ENCODE data around the gene HIBCH. TPM values are rescaled to one million over a fixed set of nuclear protein-coding genes. Genes with fewer than 3 reads are reported as not detected.
"Not testable (repeated sequence)": the region's sequence is repeated elsewhere in the genome, so short reads cannot be mapped to it uniquely, and the experiment has no call there.

The HIBCH gene
- total and polyA plus RNA-seq, 4 donors, result 20.2 to 65.2 (median 32.8) TPM

- TF ChIP-seq ZBTB33 (IDR thresholded peaks at IDR 0.05) (no peak), YY1 (IDR thresholded peaks at IDR 0.05) (no peak)
Measured at GRCh38 chr2:190270298-190270697, 49.3 kb downstream of the HIBCH start (continued).

- DNase-seq (ENCODE audit: low spot score); H3K4me1 ChIP-seq (ENCODE audit: control insufficient read depth in 4 of 4, insufficient read depth in 4 of 4, low read length in 3 of 4); H3K36me3 ChIP-seq (ENCODE audit: control insufficient read depth in 4 of 4, insufficient read depth in 3 of 4, low read depth in 1 of 4, low read length in 3 of 4); H3K4me3 ChIP-seq (ENCODE audit: low read depth in 1 of 3, low read length in 3 of 3); H3K27ac ChIP-seq (ENCODE audit: low read depth in 1 of 2, low read length in 2 of 2); H3K9ac ChIP-seq (ENCODE audit: low read depth in 1 of 2, low read length in 2 of 2); H3K27me3 ChIP-seq (ENCODE audit: control insufficient read depth in 4 of 4, insufficient read depth in 4 of 4, low read length in 3 of 4); H3K9me3 ChIP-seq (ENCODE audit: control insufficient read depth in 4 of 4, low read length in 3 of 4): not testable (repeated sequence)
- 96% methylated on average over 3 of the region's 3 CpGs for WGBS
Measured at GRCh38 chr2:190269699-190270098, 49.9 kb downstream of the HIBCH start.

GRCh38 chr2:190267302-190267701 is 52.3 kb downstream of the HIBCH start:
- Histone ChIP-seq H3K27me3 (ENCODE audit: control insufficient read depth in 4 of 4, insufficient read depth in 4 of 4, low read length in 3 of 4) (no peaks in the 10 kb centered on the region), H3K4me3 (ENCODE audit: low read depth in 1 of 3, low read length in 3 of 3) (no peak overlapping the region), H3K27ac (ENCODE audit: low read depth in 1 of 2, low read length in 2 of 2) (no peak overlapping the region), H3K9me3 (ENCODE audit: control insufficient read depth in 4 of 4, low read length in 3 of 4) (no peaks in the 10 kb centered on the region), H3K4me1 (ENCODE audit: control insufficient read depth in 4 of 4, insufficient read depth in 4 of 4, low read length in 3 of 4) (no peaks in the 10 kb centered on the region), H3K36me3 (ENCODE audit: control insufficient read depth in 4 of 4, insufficient read depth in 3 of 4, low read depth in 1 of 4, low read length in 3 of 4) (peaks cover 0 to 8% (median 5%) of the 10 kb centered on the region in 4 donors), H3K9ac (ENCODE audit: low read depth in 1 of 2, low read length in 2 of 2) (no peak overlapping the region)
- 92% methylated on average over 4 of the region's 4 CpGs for WGBS
- DNase-seq (ENCODE audit: low spot score), result no peak
- TF ChIP-seq CTCF (IDR thresholded peaks at IDR 0.05; ENCODE audit: low read depth, low read length, missing input control) (no peak), MAX (IDR thresholded peaks at IDR 0.05) (no peak), FOXA2 (IDR thresholded peaks at IDR 0.05) (no peak), SP1 (IDR thresholded peaks at IDR 0.05) (no peak), ATF3 (IDR thresholded peaks at IDR 0.05) (no peak), YY1 (IDR thresholded peaks at IDR 0.05) (no peak), ZBTB33 (IDR thresholded peaks at IDR 0.05) (no peak), RXRA (IDR thresholded peaks at IDR 0.05) (no peak), HNF4A (conservative IDR thresholded peaks at IDR 0.05) (no peak), HNF4G (IDR thresholded peaks at IDR 0.05) (no peak), GABPA (IDR thresholded peaks at IDR 0.05 in 1 of 2, conservative IDR thresholded peaks at IDR 0.05 in 1 of 2) (no peak), REST (IDR thresholded peaks at IDR 0.05) (no peak), NR2F2 (IDR thresholded peaks at IDR 0.05) (no peak), JUND (IDR thresholded peaks at IDR 0.05) (no peak)

Measured in liver (tissue), 9 donors.